ENCODE data around the gene SF3A1. TPM values are rescaled to one million over a fixed set of nuclear protein-coding genes. Genes with fewer than 3 reads are reported as not detected.

Gene SF3A1
- total and polyA plus RNA-seq, 2 of the 8 experiments (the other 6 are each of a cell fraction or from before 2014, with no cell fraction given): 27.8 to 285 TPM

DNA sequence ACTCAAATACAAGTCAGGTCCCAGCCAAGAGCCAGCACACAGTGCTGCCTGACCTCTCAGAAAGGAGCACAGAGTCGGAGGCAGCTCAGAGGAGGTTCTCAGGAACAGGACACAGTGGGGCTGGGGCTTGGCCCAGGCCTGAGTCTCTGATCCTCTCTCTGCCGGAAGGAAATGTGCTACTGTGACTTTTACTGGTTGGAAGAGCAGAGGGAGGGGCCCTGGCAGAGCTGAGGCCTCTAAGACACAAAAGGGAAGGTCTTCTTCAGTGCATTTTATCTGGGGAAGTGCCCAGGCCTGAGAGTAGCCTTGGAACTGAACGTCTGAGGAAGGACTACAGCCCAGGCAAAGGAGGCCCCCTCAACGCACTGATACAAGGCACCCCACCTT, 51.2 kb downstream of the SF3A1 start:
- 89% methylated on average over 4 of the region's 4 CpGs; no CpG with 5 or more reads in 1 of the 2 experiments for WGBS, 2 experiments (ENCODE audit: extremely low coverage in 1 of 2, insufficient coverage in 1 of 2, insufficient read length in 1 of 2, insufficient replicate concordance in 2 of 2, low coverage in 1 of 2, low lambda C conversion rate in 2 of 2, missing lambda C conversion rate in 1 of 2)
- DNase-seq (ENCODE audit: low read depth in 1 of 2, low spot score in 2 of 2): no peak
- H3K56ac ChIP-seq (replicated peaks; ENCODE audit: insufficient read length, low read depth, low read length): no peak overlapping the region
- no peak overlapping the region for H2AFZ ChIP-seq (ENCODE audit: low read length)
- H4K5ac ChIP-seq (ENCODE audit: insufficient read length, low read depth, low read length): no peak overlapping the region
- H3K79me1 ChIP-seq (ENCODE audit: low read depth, low read length): no peaks in the 10 kb centered on the region
- POLR2A ChIA-PET (ENCODE audit: partially characterized antibody): no interaction called here
- no peak overlapping the region for H4K8ac ChIP-seq (ENCODE audit: extremely low read depth, insufficient read depth, low read length)
- H3K14ac ChIP-seq (ENCODE audit: insufficient read length): no peak overlapping the region
- no peaks in the 10 kb centered on the region for H3K23me2 ChIP-seq (ENCODE audit: low read depth, low read length)
- no peak overlapping the region for H3K4ac ChIP-seq (replicated peaks; ENCODE audit: insufficient read length, low read depth, low read length)
- no peaks in the 10 kb centered on the region for H3K36me3 ChIP-seq (ENCODE audit: control insufficient read depth in 2 of 4, insufficient read depth in 4 of 4, low read length in 3 of 4)
- no peak overlapping the region for H3K9ac ChIP-seq (replicated peaks in 1 of 4; ENCODE audit: extremely low read depth in 1 of 4, low read depth in 3 of 4, low read length in 3 of 4)
- H2AK5ac ChIP-seq (ENCODE audit: low read depth, low read length): no peak overlapping the region
- H3K18ac ChIP-seq (ENCODE audit: extremely low read depth, low read length): no peak overlapping the region
- H2BK20ac ChIP-seq (ENCODE audit: low read length): no peak overlapping the region
- no peak overlapping the region for H2BK120ac ChIP-seq (replicated peaks; ENCODE audit: low read depth, low read length)
- no peak for FAIRE-seq
- H3K4me3 ChIP-seq (ENCODE audit: extremely low read depth in 1 of 4, insufficient read depth in 2 of 4, low read depth in 3 of 4, low read length in 4 of 4): no peak overlapping the region
- no peaks in the 10 kb centered on the region for H3K27me3 ChIP-seq (replicated peaks in 1 of 4; ENCODE audit: control insufficient read depth in 3 of 4, extremely low read depth in 1 of 4, insufficient read depth in 3 of 4, low read length in 3 of 4)
- no peak overlapping the region for H2BK15ac ChIP-seq (ENCODE audit: low read length)
- no peak overlapping the region for H3K4me2 ChIP-seq (ENCODE audit: insufficient read depth in 1 of 2, low read depth in 2 of 2, low read length in 2 of 2)
- CTCF ChIA-PET (ENCODE audit: partially characterized antibody): interaction anchor here (2.2 kb wide), 1 partner anchor 23 kb away, joined by 5 read pairs; no protein-coding TSS in a partner anchor
- H4K20me1 ChIP-seq (replicated peaks in 1 of 2; ENCODE audit: control insufficient read depth in 1 of 2, insufficient read depth in 2 of 2, low read length in 2 of 2): no peaks in the 10 kb centered on the region
- no peaks in the 10 kb centered on the region for H3K9me3 ChIP-seq (ENCODE audit: insufficient read depth in 2 of 2, low read depth in 1 of 2, low read length in 1 of 2)
- H2BK12ac ChIP-seq (ENCODE audit: low read depth, low read length): no peak overlapping the region
- H4K91ac ChIP-seq (replicated peaks; ENCODE audit: insufficient read length, low read length): no peak overlapping the region
- H3K79me2 ChIP-seq (ENCODE audit: control insufficient read depth in 1 of 2, insufficient read depth in 2 of 2, low read length in 2 of 2): no peaks in the 10 kb centered on the region
- no peak overlapping the region for H3K27ac ChIP-seq (ENCODE audit: low read depth, low read length)
- H3K4me1 ChIP-seq (replicated peaks in 1 of 4; ENCODE audit: control insufficient read depth in 3 of 4, insufficient read depth in 4 of 4, low read length in 3 of 4): no peaks in the 10 kb centered on the region
- H2BK5ac ChIP-seq (ENCODE audit: low read depth, low read length): no peak overlapping the region
- no peak overlapping the region for H3K23ac ChIP-seq (ENCODE audit: insufficient read length)
- no peak for TF ChIP-seq BCL11A (IDR thresholded peaks at IDR 0.05; ENCODE audit: low read depth in 2 of 2, low read length in 2 of 2)
- no peak for TF ChIP-seq JUN (IDR thresholded peaks at IDR 0.05; ENCODE audit: low read depth, low read length)
- TF ChIP-seq GTF2F1 (IDR thresholded peaks at IDR 0.05; ENCODE audit: borderline replicate concordance, low read depth, low read length): no peak
- no peak for TF ChIP-seq FOSL1 (IDR thresholded peaks at IDR 0.05; ENCODE audit: insufficient read depth, low read depth, low read length)
- no peak for TF ChIP-seq SIX5 (IDR thresholded peaks at IDR 0.05; ENCODE audit: low read depth, low read length)
- no peak for TF ChIP-seq GABPA (IDR thresholded peaks at IDR 0.05; ENCODE audit: borderline replicate concordance, insufficient read depth, low read length)
- no peak for TF ChIP-seq CHD2 (IDR thresholded peaks at IDR 0.05; ENCODE audit: low read length)
